GM12873 (cell line): ENCODE measurements around the gene ATG16L2.

Source experiments
- CTCF ChIP-seq: IDR thresholded peaks from 2 replicates; pipeline ENCODE4 v1.5.1; 2012; ENCODE audit warnings: low read depth, mild to moderate bottlenecking, moderate library complexity, low read length, control low read depth; ENCODE audit not compliant: insufficient read depth; ENCODE audit errors: missing control alignments

ATG16L2 gene

GRCh38 chr11:72851726-72852125 lies 37.5 kb downstream of the ATG16L2 start:
- TF ChIP-seq CTCF, result no peak

- no peak for TF ChIP-seq CTCF
These were observed 41.9 kb downstream of the ATG16L2 start for GRCh38 chr11:72856065-72856464.

DNA sequence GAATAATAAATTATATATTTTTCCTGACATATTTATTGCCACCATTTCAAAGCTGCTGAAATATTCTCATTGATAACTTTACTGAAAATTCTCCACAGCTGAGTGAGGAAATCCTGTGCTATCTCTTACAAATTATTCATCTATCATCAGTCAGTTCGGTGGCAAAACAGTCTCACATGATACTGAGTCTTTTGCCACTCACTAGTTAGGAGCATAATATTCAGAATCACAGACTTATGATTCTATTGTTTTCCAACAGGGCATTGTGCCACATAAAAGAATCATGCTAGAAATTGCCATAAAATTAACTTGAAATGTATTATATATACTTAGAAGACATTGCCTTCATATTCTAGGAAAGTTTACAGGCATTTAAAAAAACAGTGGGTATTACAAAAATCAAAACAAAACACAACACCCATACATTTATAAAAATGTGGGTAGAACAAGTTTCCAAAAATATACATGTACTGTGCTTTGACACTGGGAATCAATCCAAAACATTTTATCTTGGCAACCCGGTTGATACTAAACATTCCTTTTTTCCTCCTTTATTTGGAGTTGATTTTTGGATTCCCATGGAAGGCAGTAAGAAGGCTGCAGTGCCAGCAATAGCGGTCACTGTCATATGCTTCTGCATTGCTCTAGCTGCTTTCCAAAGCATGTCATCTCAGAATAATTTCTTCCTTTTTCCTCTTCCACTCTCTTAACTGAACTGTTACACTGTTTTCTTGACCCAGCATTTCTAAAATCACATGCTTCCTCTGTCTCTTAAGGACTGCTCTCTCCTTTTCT lies 42.5 kb downstream of the ATG16L2 start:
- no peak for TF ChIP-seq CTCF

DNA sequence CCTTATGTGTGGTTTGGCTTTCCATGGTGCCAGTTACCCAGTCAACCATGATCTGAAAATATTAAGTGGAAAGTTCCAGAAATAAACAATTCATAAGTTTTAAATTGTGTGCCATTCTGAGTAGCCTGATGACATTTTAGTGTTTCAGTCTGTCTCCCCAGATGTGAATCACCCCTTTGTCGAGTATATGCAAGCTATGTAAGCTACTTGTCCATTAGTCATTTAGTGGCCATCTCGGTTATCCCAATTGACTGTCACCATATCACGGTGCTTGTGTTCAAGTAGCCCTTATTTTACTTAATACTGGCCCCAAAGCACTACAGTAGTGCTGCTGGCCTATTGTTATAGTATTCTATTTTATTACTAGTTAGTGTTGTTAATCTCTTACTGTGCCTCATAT lies 44.9 kb downstream of the ATG16L2 start:
- no peak for TF ChIP-seq CTCF

DNA sequence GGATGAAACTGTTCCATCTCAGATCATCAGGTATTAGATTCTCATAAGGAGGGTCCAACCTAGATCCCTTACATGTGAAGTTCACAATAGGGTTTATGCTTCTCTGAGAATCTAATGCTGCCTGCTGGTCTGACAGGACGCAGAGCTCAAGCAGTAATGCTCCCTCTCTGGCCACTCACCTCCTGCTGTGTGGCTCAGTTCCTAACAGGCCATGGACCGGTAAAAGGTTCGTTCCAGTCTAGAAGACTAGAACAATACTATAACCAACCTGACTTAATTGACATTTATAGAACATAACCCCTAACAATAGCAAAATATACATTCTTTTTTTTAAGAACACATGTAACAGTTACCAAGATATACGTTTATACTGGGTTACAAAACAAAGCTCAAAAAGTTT lies 45.8 kb downstream of the ATG16L2 start:
- no peak for TF ChIP-seq CTCF

DNA sequence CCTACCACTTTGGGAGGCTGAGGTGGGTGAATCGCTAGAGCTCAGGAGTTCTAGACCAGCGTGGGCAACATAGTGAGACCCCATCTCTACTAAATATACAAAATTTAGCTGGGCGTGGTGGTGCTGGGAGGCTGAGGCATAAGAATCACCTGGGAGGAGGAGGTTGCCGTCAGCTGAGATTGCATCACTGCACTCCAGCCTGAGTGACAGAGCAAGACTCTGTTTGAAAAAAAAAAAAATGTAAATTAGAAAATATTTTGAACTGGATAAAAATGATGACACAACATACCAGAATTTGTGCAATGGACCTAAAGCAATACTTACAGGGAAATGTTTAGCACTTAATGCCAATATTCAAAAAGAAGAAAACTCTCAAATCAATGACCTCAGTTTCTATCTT lies 46.4 kb downstream of the ATG16L2 start:
- TF ChIP-seq CTCF, result no peak

DNA sequence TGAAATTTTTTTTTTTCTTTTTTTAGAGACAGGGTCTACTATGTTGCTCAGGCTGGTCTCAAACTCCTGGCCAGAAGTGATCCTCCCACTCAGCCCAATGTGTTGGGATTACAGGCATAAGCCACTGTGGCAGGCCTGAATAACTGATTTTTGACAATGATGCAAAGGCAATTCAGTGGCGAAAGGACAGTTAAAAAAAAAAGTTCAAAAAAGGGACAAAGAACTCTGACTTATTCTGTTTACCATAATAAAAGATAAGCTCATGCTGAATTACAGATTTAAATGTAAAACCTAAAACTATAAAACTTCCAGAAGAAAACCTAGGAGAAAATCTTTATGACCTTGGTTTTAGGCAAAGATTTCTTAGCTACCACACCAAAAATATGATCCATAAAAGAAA lies 48.9 kb downstream of the ATG16L2 start:
- no peak for TF ChIP-seq CTCF
